Measurements from ENCODE around the gene CRY2. TPM values are rescaled to one million over a fixed set of nuclear protein-coding genes. Genes with fewer than 3 reads are reported as not detected.

CRY2 gene
- total and polyA plus RNA-seq, 2 donors (not counting 1 experiment from before 2014, with no cell fraction given) = 8.3 to 21.5 TPM

GRCh38 chr11:45851228-45851627 lies 4.0 kb downstream of the CRY2 start:
- H3K4me2 ChIP-seq (ENCODE audit: extremely low read depth, insufficient read depth, low read length) = no peak overlapping the region
- TF ChIP-seq EZH2 (IDR thresholded peaks at IDR 0.05; ENCODE audit: low read length, missing control alignments) = no peak
- TF ChIP-seq, protein P1, sequence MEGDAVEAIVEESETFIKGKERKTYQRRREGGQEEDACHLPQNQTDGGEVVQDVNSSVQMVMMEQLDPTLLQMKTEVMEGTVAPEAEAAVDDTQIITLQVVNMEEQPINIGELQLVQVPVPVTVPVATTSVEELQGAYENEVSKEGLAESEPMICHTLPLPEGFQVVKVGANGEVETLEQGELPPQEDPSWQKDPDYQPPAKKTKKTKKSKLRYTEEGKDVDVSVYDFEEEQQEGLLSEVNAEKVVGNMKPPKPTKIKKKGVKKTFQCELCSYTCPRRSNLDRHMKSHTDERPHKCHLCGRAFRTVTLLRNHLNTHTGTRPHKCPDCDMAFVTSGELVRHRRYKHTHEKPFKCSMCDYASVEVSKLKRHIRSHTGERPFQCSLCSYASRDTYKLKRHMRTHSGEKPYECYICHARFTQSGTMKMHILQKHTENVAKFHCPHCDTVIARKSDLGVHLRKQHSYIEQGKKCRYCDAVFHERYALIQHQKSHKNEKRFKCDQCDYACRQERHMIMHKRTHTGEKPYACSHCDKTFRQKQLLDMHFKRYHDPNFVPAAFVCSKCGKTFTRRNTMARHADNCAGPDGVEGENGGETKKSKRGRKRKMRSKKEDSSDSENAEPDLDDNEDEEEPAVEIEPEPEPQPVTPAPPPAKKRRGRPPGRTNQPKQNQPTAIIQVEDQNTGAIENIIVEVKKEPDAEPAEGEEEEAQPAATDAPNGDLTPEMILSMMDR (conservative IDR thresholded peaks at IDR 0.05 in 1 of 2, IDR thresholded peaks at IDR 0.05 in 1 of 2; ENCODE audit: low read depth in 1 of 2, low read length in 2 of 2) = no peak
- H3K27ac ChIP-seq (ENCODE audit: insufficient read depth, low read length) = no peak overlapping the region
- H3K4me1 ChIP-seq (ENCODE audit: control insufficient read depth, extremely low read depth, insufficient read depth, low read length) = peaks cover 12% of the 10 kb centered on the region
- H3K9me3 ChIP-seq (ENCODE audit: control insufficient read depth, insufficient read depth, low read depth, low read length) = no peaks in the 10 kb centered on the region
- H3K36me3 ChIP-seq (ENCODE audit: control insufficient read depth, insufficient read depth, low read length) = peaks cover 4% of the 10 kb centered on the region
- no peak for DNase-seq (ENCODE audit: low read depth in 2 of 2)
- no peak overlapping the region for H3K9ac ChIP-seq (ENCODE audit: insufficient read depth, low read length)
- H4K20me1 ChIP-seq (ENCODE audit: control insufficient read depth, extremely low read depth, insufficient read depth, low read length) = no peaks in the 10 kb centered on the region
- H3K4me3 ChIP-seq (replicated peaks in 1 of 4; ENCODE audit: control extremely low read depth in 1 of 4, insufficient read depth in 1 of 4, low read depth in 3 of 4, low read length in 4 of 4) = no peak overlapping the region
- peaks cover 39% of the 10 kb centered on the region for H3K79me2 ChIP-seq (ENCODE audit: control insufficient read depth, insufficient read depth, low read length)
- no peak overlapping the region for H2AFZ ChIP-seq (ENCODE audit: low read length)
- no peaks in the 10 kb centered on the region for H3K27me3 ChIP-seq (ENCODE audit: control insufficient read depth, insufficient read depth, low read length)

GRCh38 chr11:45852018-45852711 lies 4.9 kb downstream of the CRY2 start:
- Histone ChIP-seq H3K36me3 (ENCODE audit: control insufficient read depth, insufficient read depth, low read length) (peaks cover 4% of the 10 kb centered on the region), H3K27ac (ENCODE audit: insufficient read depth, low read length) (no peak overlapping the region), H2AFZ (ENCODE audit: low read length) (no peak overlapping the region), H3K27me3 (ENCODE audit: control insufficient read depth, insufficient read depth, low read length) (no peaks in the 10 kb centered on the region), H3K4me2 (ENCODE audit: extremely low read depth, insufficient read depth, low read length) (no peak overlapping the region), H3K4me1 (ENCODE audit: control insufficient read depth, extremely low read depth, insufficient read depth, low read length) (peaks cover 7% of the 10 kb centered on the region), H3K9me3 (ENCODE audit: control insufficient read depth, insufficient read depth, low read depth, low read length) (no peaks in the 10 kb centered on the region), H3K79me2 (ENCODE audit: control insufficient read depth, insufficient read depth, low read length) (peaks cover 39% of the 10 kb centered on the region), H4K20me1 (ENCODE audit: control insufficient read depth, extremely low read depth, insufficient read depth, low read length) (no peaks in the 10 kb centered on the region), H3K4me3 (replicated peaks in 1 of 4; ENCODE audit: control extremely low read depth in 1 of 4, insufficient read depth in 1 of 4, low read depth in 3 of 4, low read length in 4 of 4) (no peak overlapping the region), H3K9ac (ENCODE audit: insufficient read depth, low read length) (no peak overlapping the region)
- TF ChIP-seq, protein P1 (conservative IDR thresholded peaks at IDR 0.05 in 1 of 2, IDR thresholded peaks at IDR 0.05 in 1 of 2; ENCODE audit: low read depth in 1 of 2, low read length in 2 of 2) = no peak
- TF ChIP-seq EZH2 (IDR thresholded peaks at IDR 0.05; ENCODE audit: low read length, missing control alignments) = no peak
- DNase-seq (ENCODE audit: low read depth in 2 of 2) = no peak

- Histone ChIP-seq H3K4me2 (ENCODE audit: extremely low read depth, insufficient read depth, low read length) (no peak overlapping the region), H3K79me2 (ENCODE audit: control insufficient read depth, insufficient read depth, low read length) (peaks cover 38% of the 10 kb centered on the region), H3K4me1 (ENCODE audit: control insufficient read depth, extremely low read depth, insufficient read depth, low read length) (peaks cover 12% of the 10 kb centered on the region), H2AFZ (ENCODE audit: low read length) (no peak overlapping the region), H4K20me1 (ENCODE audit: control insufficient read depth, extremely low read depth, insufficient read depth, low read length) (no peaks in the 10 kb centered on the region), H3K9ac (ENCODE audit: insufficient read depth, low read length) (no peak overlapping the region), H3K27me3 (ENCODE audit: control insufficient read depth, insufficient read depth, low read length) (no peaks in the 10 kb centered on the region), H3K36me3 (ENCODE audit: control insufficient read depth, insufficient read depth, low read length) (peaks cover 4% of the 10 kb centered on the region), H3K4me3 (replicated peaks in 1 of 4; ENCODE audit: control extremely low read depth in 1 of 4, insufficient read depth in 1 of 4, low read depth in 3 of 4, low read length in 4 of 4) (no peak overlapping the region), H3K27ac (ENCODE audit: insufficient read depth, low read length) (no peak overlapping the region), H3K9me3 (ENCODE audit: control insufficient read depth, insufficient read depth, low read depth, low read length) (no peaks in the 10 kb centered on the region)
- no peak for TF ChIP-seq EZH2 (IDR thresholded peaks at IDR 0.05; ENCODE audit: low read length, missing control alignments)
- TF ChIP-seq, protein P1 (conservative IDR thresholded peaks at IDR 0.05 in 1 of 2, IDR thresholded peaks at IDR 0.05 in 1 of 2; ENCODE audit: low read depth in 1 of 2, low read length in 2 of 2) = no peak
- DNase-seq (ENCODE audit: low read depth in 2 of 2) = no peak
Measured at GRCh38 chr11:45852712-45853101, 5.4 kb downstream of the CRY2 start.

Data from fibroblast of lung (primary cell).